ENCODE results near the gene PALLD.

DNA sequence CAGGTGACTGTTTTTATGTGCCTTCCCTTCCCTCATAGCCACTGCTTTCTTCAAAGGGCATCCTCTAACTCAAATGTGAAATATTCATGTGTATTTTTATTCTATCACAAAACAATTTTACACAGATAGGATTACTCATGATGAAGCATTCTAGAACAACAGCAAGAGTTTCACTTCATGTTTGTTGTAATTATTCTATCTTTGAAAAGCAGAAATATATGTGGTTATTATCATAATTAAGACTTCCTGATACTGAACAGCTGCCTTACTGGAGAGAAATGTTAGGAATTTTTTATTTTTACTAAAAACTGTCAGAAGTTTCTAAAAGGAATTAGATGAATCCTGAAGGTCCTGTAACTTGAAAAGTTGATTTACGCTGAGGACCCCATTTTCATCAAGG lies 229.1 kb downstream of the PALLD start:
- TF ChIP-seq CHD4 (IDR thresholded peaks at IDR 0.05; ENCODE audit: borderline replicate concordance, low read length) (no peak), ZNF326 (CRISPR knock-in tag; IDR thresholded peaks at IDR 0.05; ENCODE audit: borderline replicate concordance) (no peak), ESRRA (CRISPR knock-in tag; IDR thresholded peaks at IDR 0.05; ENCODE audit: low read depth) (no peak), ZNF253 (CRISPR knock-in tag; IDR thresholded peaks at IDR 0.05; ENCODE audit: borderline replicate concordance) (no peak), CEBPB (IDR thresholded peaks at IDR 0.05; ENCODE audit: borderline replicate concordance, low read depth, low read length) (no peak)
- TF ChIP-seq, protein P1, sequence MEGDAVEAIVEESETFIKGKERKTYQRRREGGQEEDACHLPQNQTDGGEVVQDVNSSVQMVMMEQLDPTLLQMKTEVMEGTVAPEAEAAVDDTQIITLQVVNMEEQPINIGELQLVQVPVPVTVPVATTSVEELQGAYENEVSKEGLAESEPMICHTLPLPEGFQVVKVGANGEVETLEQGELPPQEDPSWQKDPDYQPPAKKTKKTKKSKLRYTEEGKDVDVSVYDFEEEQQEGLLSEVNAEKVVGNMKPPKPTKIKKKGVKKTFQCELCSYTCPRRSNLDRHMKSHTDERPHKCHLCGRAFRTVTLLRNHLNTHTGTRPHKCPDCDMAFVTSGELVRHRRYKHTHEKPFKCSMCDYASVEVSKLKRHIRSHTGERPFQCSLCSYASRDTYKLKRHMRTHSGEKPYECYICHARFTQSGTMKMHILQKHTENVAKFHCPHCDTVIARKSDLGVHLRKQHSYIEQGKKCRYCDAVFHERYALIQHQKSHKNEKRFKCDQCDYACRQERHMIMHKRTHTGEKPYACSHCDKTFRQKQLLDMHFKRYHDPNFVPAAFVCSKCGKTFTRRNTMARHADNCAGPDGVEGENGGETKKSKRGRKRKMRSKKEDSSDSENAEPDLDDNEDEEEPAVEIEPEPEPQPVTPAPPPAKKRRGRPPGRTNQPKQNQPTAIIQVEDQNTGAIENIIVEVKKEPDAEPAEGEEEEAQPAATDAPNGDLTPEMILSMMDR (CRISPR knock-in tag; IDR thresholded peaks at IDR 0.05) = no peak
- TF ChIP-seq, protein P2, sequence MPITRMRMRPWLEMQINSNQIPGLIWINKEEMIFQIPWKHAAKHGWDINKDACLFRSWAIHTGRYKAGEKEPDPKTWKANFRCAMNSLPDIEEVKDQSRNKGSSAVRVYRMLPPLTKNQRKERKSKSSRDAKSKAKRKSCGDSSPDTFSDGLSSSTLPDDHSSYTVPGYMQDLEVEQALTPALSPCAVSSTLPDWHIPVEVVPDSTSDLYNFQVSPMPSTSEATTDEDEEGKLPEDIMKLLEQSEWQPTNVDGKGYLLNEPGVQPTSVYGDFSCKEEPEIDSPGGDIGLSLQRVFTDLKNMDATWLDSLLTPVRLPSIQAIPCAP (CRISPR knock-in tag; IDR thresholded peaks at IDR 0.05; ENCODE audit: low read depth) = no peak
